ENCODE data around the gene METRNL.

DNA sequence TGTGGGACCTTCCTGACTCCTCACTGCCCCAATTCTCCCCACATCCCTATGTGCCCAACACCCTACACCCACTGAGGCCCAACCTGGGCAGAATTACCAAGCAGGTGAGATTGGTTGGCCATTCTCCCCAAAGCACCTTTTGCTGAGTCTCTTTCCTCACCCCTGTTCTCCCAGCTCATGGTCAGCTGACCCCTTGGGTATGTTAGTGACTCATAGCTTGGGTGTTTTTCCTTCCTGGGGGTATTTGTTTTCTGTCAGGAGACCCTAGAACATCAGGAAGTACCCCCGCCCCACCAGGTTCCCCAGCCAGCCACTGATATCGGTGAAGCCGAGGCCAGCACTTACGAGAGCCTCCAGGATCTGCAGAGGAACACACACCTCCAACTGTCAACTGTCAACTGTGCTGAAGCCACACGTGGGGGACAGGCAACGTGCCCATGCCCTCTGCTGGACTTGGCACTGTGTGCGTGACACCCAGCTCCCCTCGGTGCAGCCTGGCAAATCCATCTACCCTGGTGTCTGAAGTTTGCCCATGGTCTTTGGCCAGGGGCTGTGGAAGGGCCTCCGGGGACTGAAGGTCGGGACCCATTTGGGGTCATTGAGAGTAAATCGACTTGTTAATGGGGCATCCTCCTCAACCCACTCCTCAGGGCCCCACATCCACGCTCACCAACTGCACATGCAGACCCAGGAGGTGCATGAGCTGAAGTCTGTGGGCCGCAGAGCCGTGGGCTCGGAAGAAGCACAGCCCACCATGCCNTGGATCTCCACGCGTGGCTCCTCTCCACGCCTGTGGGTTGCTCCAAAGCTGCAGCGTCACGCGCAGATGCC lies 53.1 kb downstream of the METRNL start:
- TF ChIP-seq, protein P1, sequence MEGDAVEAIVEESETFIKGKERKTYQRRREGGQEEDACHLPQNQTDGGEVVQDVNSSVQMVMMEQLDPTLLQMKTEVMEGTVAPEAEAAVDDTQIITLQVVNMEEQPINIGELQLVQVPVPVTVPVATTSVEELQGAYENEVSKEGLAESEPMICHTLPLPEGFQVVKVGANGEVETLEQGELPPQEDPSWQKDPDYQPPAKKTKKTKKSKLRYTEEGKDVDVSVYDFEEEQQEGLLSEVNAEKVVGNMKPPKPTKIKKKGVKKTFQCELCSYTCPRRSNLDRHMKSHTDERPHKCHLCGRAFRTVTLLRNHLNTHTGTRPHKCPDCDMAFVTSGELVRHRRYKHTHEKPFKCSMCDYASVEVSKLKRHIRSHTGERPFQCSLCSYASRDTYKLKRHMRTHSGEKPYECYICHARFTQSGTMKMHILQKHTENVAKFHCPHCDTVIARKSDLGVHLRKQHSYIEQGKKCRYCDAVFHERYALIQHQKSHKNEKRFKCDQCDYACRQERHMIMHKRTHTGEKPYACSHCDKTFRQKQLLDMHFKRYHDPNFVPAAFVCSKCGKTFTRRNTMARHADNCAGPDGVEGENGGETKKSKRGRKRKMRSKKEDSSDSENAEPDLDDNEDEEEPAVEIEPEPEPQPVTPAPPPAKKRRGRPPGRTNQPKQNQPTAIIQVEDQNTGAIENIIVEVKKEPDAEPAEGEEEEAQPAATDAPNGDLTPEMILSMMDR (IDR thresholded peaks at IDR 0.05): no peak
- no peak for TF ChIP-seq POLR2AphosphoS5 (IDR thresholded peaks at IDR 0.05; ENCODE audit: low read depth, low read length)

Data from Panc1 (cell line).